HepG2 (cell line): ENCODE data around the gene CAGE1. TPM values are rescaled to one million over a fixed set of nuclear protein-coding genes. Genes with fewer than 3 reads are reported as not detected.

Source experiments
- AGO2 ChIP-seq: fragments of 200-400 bp; formaldehyde crosslinking; optimal IDR thresholded peaks from 2 replicates; pipeline ENCODE3; 2017; ENCODE audit warnings: mild to moderate bottlenecking, low read depth, low read length, moderate library complexity
- DRAP1 ChIP-seq: IDR thresholded peaks from 2 replicates; pipeline ENCODE4 v1.6.1; 2016; ENCODE audit warnings: missing genetic modification reagents, missing compliant biosample characterization
- ELF1 ChIP-seq: sonication (generic); formaldehyde crosslinking; IDR thresholded peaks from 2 replicates; pipeline ENCODE4 v1.4.0; 2020; ENCODE audit warnings: missing genetic modification reagents
- ETS1 ChIP-seq: sonication (generic); formaldehyde crosslinking; IDR thresholded peaks from 2 replicates; pipeline ENCODE4 v1.4.0; 2020; ENCODE audit warnings: missing genetic modification reagents
- FOXK2 ChIP-seq: fragments of 450-650 bp; IDR thresholded peaks from 2 replicates; pipeline ENCODE4 v1.6.1; 2016
- HOXA3 ChIP-seq: sonication (generic); formaldehyde crosslinking; IDR thresholded peaks from 2 replicates; pipeline ENCODE4 v1.5.0; 2020; ENCODE audit warnings: missing genetic modification reagents
- KMT2A ChIP-seq: sonication (generic); formaldehyde crosslinking; IDR thresholded peaks from 2 replicates; pipeline ENCODE4 v1.4.0; 2020; ENCODE audit warnings: missing genetic modification reagents
- NKX3-1 ChIP-seq: sonication (generic); formaldehyde crosslinking; IDR thresholded peaks from 2 replicates; pipeline ENCODE4 v1.5.0; 2020; ENCODE audit warnings: missing genetic modification reagents
- SRSF9 ChIP-seq: fragments of 200-400 bp; formaldehyde crosslinking; IDR thresholded peaks from 2 replicates; pipeline ENCODE4 v1.6.1; 2018; ENCODE audit warnings: borderline replicate concordance, mild to moderate bottlenecking, low read depth, low read length; ENCODE audit not compliant: insufficient read depth, poor library complexity, severe bottlenecking
- ZNF30 ChIP-seq: sonication (generic); formaldehyde crosslinking; IDR thresholded peaks from 2 replicates; pipeline ENCODE4 v1.5.0; 2020; ENCODE audit warnings: mild to moderate bottlenecking, missing genetic modification reagents
- ZNF317 ChIP-seq: sonication (generic); formaldehyde crosslinking; IDR thresholded peaks from 2 replicates; pipeline ENCODE4 v1.5.0; 2020; ENCODE audit warnings: mild to moderate bottlenecking, missing genetic modification reagents
- ZNF800 ChIP-seq: sonication (generic); formaldehyde crosslinking; IDR thresholded peaks from 2 replicates; pipeline ENCODE4 v1.4.0; 2020; ENCODE audit warnings: missing genetic modification reagents
- ZSCAN9 ChIP-seq: IDR thresholded peaks from 2 replicates; pipeline ENCODE4 v1.6.1; 2016; ENCODE audit warnings: borderline replicate concordance
- polyA plus RNA-seq, 8 experiments: library from polyadenylated mRNA; depleted of rRNA in 3 of 8; stranded (reverse) in 7 of 8; unstranded in 1 of 8; fragments of >200 nt; fragmentation: Illumina TruSeq in 4 of 8; extraction: Trizol in 4 of 8; gene quantifications; 2 replicates each; pipeline versions ENCODE4 v1.2.1 to v1.2.3, GENCODE V29; 2011 to 2016; ENCODE audit warnings: low read depth in 4 of 8, missing spikeins in 1 of 8, mixed read lengths in 1 of 8; ENCODE audit not compliant: insufficient read depth in 1 of 8
- total RNA-seq, 5 experiments: library from RNA; depleted of rRNA; stranded (reverse); fragments of >200 nt; fragmentation: Illumina TruSeq; extraction: Trizol; gene quantifications; 2 replicates each; pipeline ENCODE4 v1.2.3, GENCODE V29; 2016; ENCODE audit warnings: low read depth in 1 of 5
- TF ChIP-seq, protein P1 (sequence below): sonication (generic); formaldehyde crosslinking; IDR thresholded peaks from 2 replicates; pipeline ENCODE4 v1.8.0; 2022; ENCODE audit warnings: missing genetic modification reagents, mild to moderate bottlenecking, borderline replicate concordance
- TF ChIP-seq, protein P2 (sequence below), 2 experiments: sonication (generic) in 1 of 2; formaldehyde crosslinking in 1 of 2; IDR thresholded peaks; 2 replicates each; pipeline versions ENCODE4 v1.6.1 to v1.9.0; 2014 to 2022; ENCODE audit warnings: antibody characterized with exemption in 1 of 2, borderline replicate concordance in 1 of 2, inconsistent platforms in 1 of 2, low read depth in 1 of 2, missing genetic modification reagents in 1 of 2
- TF ChIP-seq, protein P3 (sequence below): IDR thresholded peaks from 2 replicates; pipeline ENCODE4 v1.6.1; 2018; ENCODE audit warnings: missing genetic modification reagents

CAGE1 gene
- total and polyA plus RNA-seq, 2 of the 13 experiments (the other 11 are each of a cell fraction or from before 2014, with no cell fraction given) = 0.03 to 0.15 TPM

GRCh38 chr6:7312616-7313504 is 76.7 kb downstream of the CAGE1 start, which contains the start of gene SSR1 (continued):
- TF ChIP-seq ETS1 (CRISPR knock-in tag) = no peak
- TF ChIP-seq ZNF800 (CRISPR knock-in tag) = peak; percentile 70; the same call in 1 of the 2 replicates
- no peak for TF ChIP-seq SRSF9
- 0 out of 2 replicates have a peak, but pooled peaks have one; percentile 61 for TF ChIP-seq ZNF317 (CRISPR knock-in tag)
- TF ChIP-seq, protein P1, sequence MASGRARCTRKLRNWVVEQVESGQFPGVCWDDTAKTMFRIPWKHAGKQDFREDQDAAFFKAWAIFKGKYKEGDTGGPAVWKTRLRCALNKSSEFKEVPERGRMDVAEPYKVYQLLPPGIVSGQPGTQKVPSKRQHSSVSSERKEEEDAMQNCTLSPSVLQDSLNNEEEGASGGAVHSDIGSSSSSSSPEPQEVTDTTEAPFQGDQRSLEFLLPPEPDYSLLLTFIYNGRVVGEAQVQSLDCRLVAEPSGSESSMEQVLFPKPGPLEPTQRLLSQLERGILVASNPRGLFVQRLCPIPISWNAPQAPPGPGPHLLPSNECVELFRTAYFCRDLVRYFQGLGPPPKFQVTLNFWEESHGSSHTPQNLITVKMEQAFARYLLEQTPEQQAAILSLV = peak; percentile 86
- TF ChIP-seq, protein P2, sequence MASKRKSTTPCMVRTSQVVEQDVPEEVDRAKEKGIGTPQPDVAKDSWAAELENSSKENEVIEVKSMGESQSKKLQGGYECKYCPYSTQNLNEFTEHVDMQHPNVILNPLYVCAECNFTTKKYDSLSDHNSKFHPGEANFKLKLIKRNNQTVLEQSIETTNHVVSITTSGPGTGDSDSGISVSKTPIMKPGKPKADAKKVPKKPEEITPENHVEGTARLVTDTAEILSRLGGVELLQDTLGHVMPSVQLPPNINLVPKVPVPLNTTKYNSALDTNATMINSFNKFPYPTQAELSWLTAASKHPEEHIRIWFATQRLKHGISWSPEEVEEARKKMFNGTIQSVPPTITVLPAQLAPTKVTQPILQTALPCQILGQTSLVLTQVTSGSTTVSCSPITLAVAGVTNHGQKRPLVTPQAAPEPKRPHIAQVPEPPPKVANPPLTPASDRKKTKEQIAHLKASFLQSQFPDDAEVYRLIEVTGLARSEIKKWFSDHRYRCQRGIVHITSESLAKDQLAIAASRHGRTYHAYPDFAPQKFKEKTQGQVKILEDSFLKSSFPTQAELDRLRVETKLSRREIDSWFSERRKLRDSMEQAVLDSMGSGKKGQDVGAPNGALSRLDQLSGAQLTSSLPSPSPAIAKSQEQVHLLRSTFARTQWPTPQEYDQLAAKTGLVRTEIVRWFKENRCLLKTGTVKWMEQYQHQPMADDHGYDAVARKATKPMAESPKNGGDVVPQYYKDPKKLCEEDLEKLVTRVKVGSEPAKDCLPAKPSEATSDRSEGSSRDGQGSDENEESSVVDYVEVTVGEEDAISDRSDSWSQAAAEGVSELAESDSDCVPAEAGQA (IDR thresholded peaks at IDR 0.05; ENCODE audit: low read depth) = peak; percentile 86
- TF ChIP-seq, protein P2 (CRISPR knock-in tag; IDR thresholded peaks at IDR 0.05; ENCODE audit: borderline replicate concordance) = 0 out of 2 replicates have a peak, but pooled peaks have one; percentile 33
- TF ChIP-seq NKX3-1 (CRISPR knock-in tag) = peak; percentile 92
- TF ChIP-seq AGO2 = peak; percentile 97
- TF ChIP-seq KMT2A (CRISPR knock-in tag) = peak; percentile 91; the same call in 1 of the 2 replicates
- TF ChIP-seq ZSCAN9 (CRISPR knock-in tag) = peak; percentile 97
- peak; percentile 32; the same call in 1 of the 2 replicates for TF ChIP-seq FOXK2
- peak; percentile 94 for TF ChIP-seq DRAP1 (CRISPR knock-in tag)
- TF ChIP-seq ZNF30 (CRISPR knock-in tag) = peak; percentile 57; the same call in 1 of the 2 replicates
- peak; percentile 95 for TF ChIP-seq HOXA3 (CRISPR knock-in tag)
- peak; percentile 88 for TF ChIP-seq ELF1 (CRISPR knock-in tag)
- TF ChIP-seq, protein P3, sequence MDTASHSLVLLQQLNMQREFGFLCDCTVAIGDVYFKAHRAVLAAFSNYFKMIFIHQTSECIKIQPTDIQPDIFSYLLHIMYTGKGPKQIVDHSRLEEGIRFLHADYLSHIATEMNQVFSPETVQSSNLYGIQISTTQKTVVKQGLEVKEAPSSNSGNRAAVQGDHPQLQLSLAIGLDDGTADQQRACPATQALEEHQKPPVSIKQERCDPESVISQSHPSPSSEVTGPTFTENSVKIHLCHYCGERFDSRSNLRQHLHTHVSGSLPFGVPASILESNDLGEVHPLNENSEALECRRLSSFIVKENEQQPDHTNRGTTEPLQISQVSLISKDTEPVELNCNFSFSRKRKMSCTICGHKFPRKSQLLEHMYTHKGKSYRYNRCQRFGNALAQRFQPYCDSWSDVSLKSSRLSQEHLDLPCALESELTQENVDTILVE (CRISPR knock-in tag) = peak; percentile 91
